Parathyroid adenoma (tissue), 2 donors: ENCODE results near the gene RHEBL1.

ENCODE experiments used
- H2AFZ ChIP-seq: fragments of 300-600 bp; sonication (generic); one replicate; pipeline ENCODE4 v1.7.0; 2017; ENCODE audit warnings: antibody characterized with exemption, mild to moderate bottlenecking
- H3K27ac ChIP-seq: fragments of 300-600 bp; sonication (generic); one replicate; pipeline ENCODE4 v1.7.0; 2017
- H3K27me3 ChIP-seq: fragments of 300-600 bp; sonication (generic); one replicate; pipeline ENCODE4 v1.7.0; 2017; ENCODE audit warnings: low read length; ENCODE audit not compliant: control insufficient read depth, insufficient read depth
- H3K36me3 ChIP-seq: fragments of 300-600 bp; sonication (generic); one replicate; pipeline ENCODE4 v1.7.0; 2017; ENCODE audit warnings: low read length; ENCODE audit not compliant: control insufficient read depth, insufficient read depth
- H3K4me1 ChIP-seq: fragments of 300-600 bp; sonication (generic); one replicate; pipeline ENCODE4 v1.7.0; 2017; ENCODE audit warnings: control low read depth
- H3K4me2 ChIP-seq: fragments of 300-600 bp; sonication (generic); one replicate; pipeline ENCODE4 v1.7.0; 2017; ENCODE audit warnings: low read length
- H3K4me3 ChIP-seq: fragments of 300-600 bp; sonication (generic); one replicate; pipeline ENCODE4 v1.7.0; 2017; ENCODE audit warnings: low read depth, low read length
- H3K79me2 ChIP-seq: fragments of 300-600 bp; sonication (generic); one replicate; pipeline ENCODE4 v1.7.0; 2017; ENCODE audit warnings: control low read depth
- H3K9ac ChIP-seq: fragments of 300-600 bp; sonication (generic); one replicate; pipeline ENCODE4 v1.7.0; 2017; ENCODE audit warnings: mild to moderate bottlenecking
- H3K9me3 ChIP-seq: fragments of 300-600 bp; sonication (generic); one replicate; pipeline ENCODE4 v1.7.0; 2017; ENCODE audit warnings: low read length; ENCODE audit not compliant: control insufficient read depth
- TF ChIP-seq, protein P1 (sequence below): fragments of 300-600 bp; sonication (generic); IDR thresholded peaks from one replicate; pipeline ENCODE4 v1.7.0; 2017; ENCODE audit warnings: antibody characterized with exemption, mild to moderate bottlenecking
- donor health status: primary hyperparathyroidism.

RHEBL1 gene

DNA sequence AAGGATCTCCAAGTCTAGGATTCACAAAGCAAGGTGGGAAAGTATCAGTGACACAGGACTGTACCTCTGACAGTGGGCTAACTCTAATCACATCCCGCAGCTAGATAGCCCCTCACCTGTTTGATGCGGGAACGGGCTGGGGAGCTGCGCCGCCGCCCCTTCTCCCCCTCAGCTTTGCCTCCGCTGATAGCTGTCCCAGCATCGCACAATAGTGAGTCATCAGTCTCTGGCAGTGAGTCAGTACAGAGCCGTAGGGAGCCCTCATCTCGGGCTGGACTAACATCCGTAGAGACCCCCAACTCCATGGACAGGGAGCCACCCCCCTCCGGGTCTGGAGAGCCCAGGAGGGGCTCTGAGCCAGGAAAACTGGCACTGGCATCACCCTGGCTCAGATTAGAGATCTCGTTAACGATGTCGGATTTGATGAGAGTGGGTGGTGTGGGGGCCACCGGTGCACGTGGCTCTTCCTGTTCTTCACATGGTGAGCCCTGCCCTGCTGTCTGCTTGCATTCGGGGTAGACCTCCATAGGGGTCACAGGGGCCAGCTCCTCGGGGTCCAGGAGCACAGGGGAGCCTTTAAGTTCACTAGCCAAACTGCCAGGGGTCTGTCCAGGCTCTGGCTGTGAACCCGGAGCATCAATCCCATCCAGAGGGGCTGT lies 20.1 kb downstream of the RHEBL1 start:
- Histone ChIP-seq H3K27me3 (no peaks in the 10 kb centered on the region), H3K4me3 (no peak overlapping the region), H3K9me3 (no peaks in the 10 kb centered on the region), H3K4me1 (no peaks in the 10 kb centered on the region), H2AFZ (no peak overlapping the region), H3K4me2 (no peak overlapping the region), H3K36me3 (no peaks in the 10 kb centered on the region), H3K79me2 (peaks cover 14% of the 10 kb centered on the region), H3K27ac (no peak overlapping the region), H3K9ac (no peak overlapping the region)
- TF ChIP-seq, protein P1, sequence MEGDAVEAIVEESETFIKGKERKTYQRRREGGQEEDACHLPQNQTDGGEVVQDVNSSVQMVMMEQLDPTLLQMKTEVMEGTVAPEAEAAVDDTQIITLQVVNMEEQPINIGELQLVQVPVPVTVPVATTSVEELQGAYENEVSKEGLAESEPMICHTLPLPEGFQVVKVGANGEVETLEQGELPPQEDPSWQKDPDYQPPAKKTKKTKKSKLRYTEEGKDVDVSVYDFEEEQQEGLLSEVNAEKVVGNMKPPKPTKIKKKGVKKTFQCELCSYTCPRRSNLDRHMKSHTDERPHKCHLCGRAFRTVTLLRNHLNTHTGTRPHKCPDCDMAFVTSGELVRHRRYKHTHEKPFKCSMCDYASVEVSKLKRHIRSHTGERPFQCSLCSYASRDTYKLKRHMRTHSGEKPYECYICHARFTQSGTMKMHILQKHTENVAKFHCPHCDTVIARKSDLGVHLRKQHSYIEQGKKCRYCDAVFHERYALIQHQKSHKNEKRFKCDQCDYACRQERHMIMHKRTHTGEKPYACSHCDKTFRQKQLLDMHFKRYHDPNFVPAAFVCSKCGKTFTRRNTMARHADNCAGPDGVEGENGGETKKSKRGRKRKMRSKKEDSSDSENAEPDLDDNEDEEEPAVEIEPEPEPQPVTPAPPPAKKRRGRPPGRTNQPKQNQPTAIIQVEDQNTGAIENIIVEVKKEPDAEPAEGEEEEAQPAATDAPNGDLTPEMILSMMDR: no peak

DNA sequence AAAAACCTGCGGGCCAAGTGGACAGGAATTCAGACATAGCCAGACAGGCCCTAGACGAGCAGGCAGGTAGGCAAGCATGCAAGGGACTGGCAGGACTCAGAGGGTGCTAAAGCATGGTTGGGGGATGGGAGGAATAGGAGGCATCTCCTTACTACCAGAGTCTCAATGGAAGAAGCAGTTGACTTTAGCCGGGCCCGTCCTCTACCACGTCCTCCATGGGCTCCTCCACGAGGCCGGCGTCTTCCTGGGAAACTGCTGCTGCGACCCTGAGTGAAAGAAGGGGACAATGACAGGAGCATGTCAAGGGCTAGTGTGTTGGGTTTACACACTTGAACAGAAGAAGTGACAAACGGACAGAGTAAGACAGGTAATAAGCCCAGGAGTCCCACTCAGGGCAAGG lies 20.8 kb downstream of the RHEBL1 start:
- no peaks in the 10 kb centered on the region for H3K27me3 ChIP-seq
- TF ChIP-seq, protein P1: no peak
- H3K36me3 ChIP-seq: no peaks in the 10 kb centered on the region
- no peak overlapping the region for H3K27ac ChIP-seq
- no peak overlapping the region for H3K4me3 ChIP-seq
- no peak overlapping the region for H3K4me2 ChIP-seq
- no peaks in the 10 kb centered on the region for H3K9me3 ChIP-seq
- H3K4me1 ChIP-seq: no peaks in the 10 kb centered on the region
- peaks cover 10% of the 10 kb centered on the region for H3K79me2 ChIP-seq
- no peak overlapping the region for H2AFZ ChIP-seq
- no peak overlapping the region for H3K9ac ChIP-seq

DNA sequence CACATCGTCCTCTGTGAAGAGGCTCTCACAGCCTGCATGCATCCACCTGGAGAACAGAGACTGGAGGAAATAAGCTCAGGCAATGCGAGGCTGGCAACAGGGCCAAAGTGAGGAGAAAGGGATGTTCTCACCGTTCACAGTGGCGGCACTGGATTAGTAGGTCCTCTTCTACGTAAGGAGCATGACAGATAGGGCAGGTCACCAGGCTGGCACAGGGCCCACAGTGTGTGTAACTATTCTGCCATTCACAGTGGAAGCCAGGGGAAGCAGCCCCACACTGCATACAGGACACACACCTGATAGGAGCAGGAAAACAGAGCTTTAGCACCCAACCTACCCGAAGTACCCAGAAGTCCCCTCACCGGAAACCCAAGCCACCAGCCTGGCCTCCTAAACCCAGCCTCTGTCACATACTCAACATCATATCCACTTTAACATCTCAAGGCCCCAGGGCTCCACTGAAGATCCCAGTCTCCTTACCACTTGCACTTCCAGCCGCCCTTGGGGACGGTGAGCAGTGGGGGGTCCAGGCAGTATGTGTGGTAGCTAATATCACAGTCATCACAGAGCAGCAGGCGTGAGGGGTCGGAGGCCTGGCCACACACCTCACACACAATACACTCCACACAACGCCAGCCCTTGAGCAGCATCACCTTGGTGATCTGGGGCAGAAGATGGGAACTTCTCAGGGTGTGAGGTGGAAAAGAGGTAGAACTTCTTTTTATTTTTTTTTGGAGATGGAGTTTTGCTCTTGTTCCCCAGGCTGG lies 23.5 kb downstream of the RHEBL1 start:
- no peak overlapping the region for H3K27ac ChIP-seq
- H3K27me3 ChIP-seq: no peaks in the 10 kb centered on the region
- H3K9ac ChIP-seq: no peak overlapping the region
- no peaks in the 10 kb centered on the region for H3K36me3 ChIP-seq
- no peak overlapping the region for H2AFZ ChIP-seq
- TF ChIP-seq, protein P1: no peak
- H3K4me3 ChIP-seq: no peak overlapping the region
- no peaks in the 10 kb centered on the region for H3K9me3 ChIP-seq
- H3K4me1 ChIP-seq: no peaks in the 10 kb centered on the region
- peaks cover 9% of the 10 kb centered on the region for H3K79me2 ChIP-seq
- H3K4me2 ChIP-seq: no peak overlapping the region

DNA sequence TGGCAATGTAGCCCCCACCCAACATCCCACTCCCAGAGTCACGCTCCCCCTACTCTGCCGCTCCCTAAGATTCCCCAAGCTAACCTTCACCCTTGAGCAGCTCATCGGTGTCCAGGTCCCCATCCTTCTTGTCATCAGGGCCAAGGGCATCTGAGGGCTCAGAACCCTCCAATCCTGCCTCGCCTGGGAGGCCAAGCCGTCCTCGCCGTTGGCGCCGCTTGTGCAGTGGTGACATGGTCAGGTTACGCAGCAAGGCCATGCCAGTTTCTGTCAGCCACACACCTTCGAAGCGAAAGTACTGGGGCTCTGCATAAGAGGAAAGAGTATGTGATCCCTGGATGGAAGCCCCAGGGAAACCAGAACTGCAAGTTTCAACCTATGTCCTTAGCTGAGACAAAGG lies 25.1 kb downstream of the RHEBL1 start:
- Histone ChIP-seq H3K27ac (no peak overlapping the region), H3K79me2 (peaks cover 6% of the 10 kb centered on the region), H3K36me3 (no peaks in the 10 kb centered on the region), H3K4me2 (no peak overlapping the region), H3K27me3 (no peaks in the 10 kb centered on the region), H3K9ac (no peak overlapping the region), H2AFZ (no peak overlapping the region), H3K4me3 (no peak overlapping the region), H3K4me1 (no peaks in the 10 kb centered on the region), H3K9me3 (no peaks in the 10 kb centered on the region)
- TF ChIP-seq, protein P1: no peak

DNA sequence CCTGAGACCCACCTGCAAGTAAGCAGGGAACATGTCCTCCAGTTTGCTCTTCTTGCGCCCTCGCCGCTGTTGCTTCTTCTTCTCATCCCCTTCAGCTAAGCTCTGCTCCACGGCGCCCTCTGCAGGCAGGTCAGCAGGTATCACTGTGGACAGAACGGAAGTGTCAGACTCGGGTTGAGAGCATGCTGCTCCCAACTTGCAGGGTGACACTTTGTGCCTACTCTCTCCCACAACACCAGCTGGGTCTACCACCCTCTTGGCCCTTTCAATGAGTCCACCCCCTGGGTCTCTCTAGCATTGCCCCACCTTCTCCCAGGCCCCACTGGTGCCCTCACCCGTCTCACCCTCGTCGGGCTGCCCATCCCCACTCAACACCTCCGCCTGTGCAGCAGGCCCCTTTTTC lies 25.9 kb downstream of the RHEBL1 start:
- no peak overlapping the region for H3K27ac ChIP-seq
- no peak overlapping the region for H3K4me3 ChIP-seq
- TF ChIP-seq, protein P1: peak; percentile 63
- H2AFZ ChIP-seq: no peak overlapping the region
- no peaks in the 10 kb centered on the region for H3K4me1 ChIP-seq
- H3K27me3 ChIP-seq: no peaks in the 10 kb centered on the region
- no peak overlapping the region for H3K9ac ChIP-seq
- no peak overlapping the region for H3K4me2 ChIP-seq
- H3K9me3 ChIP-seq: no peaks in the 10 kb centered on the region
- no peaks in the 10 kb centered on the region for H3K36me3 ChIP-seq
- no peaks in the 10 kb centered on the region for H3K79me2 ChIP-seq
